GM19468 (cell line): ENCODE data around the gene TMPRSS4.

Experiments used
- ATAC-seq: cut with Tn5 transposase; IDR thresholded peaks from one replicate; pipeline ENCODE4 v1.9.1; 2021; ENCODE audit warnings: mild to moderate bottlenecking, moderate library complexity, moderate number of reproducible peaks; ENCODE audit not compliant: unreplicated experiment; ENCODE audit errors: extremely low read depth

TMPRSS4 gene

DNA sequence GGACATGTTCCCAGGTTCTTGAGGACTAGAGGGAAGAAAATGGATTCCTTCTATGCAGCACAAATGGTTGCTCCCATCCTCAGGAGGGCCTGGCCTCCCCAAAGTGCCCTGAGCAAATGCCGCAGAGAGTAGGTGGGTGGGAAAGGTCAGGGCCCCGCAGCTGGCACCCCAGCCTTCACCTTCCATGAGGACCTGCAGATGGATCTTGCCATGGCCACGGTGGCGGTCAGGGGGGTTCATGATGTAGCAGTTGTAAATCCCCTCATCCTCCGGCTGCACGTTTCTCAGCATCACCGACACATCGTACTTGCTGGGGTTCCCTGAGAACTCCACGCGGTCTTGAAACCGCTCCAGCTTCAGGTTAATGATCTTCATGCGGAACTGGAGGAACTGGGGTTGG lies 91.0 kb downstream of the TMPRSS4 start:
- ATAC-seq: no peak

DNA sequence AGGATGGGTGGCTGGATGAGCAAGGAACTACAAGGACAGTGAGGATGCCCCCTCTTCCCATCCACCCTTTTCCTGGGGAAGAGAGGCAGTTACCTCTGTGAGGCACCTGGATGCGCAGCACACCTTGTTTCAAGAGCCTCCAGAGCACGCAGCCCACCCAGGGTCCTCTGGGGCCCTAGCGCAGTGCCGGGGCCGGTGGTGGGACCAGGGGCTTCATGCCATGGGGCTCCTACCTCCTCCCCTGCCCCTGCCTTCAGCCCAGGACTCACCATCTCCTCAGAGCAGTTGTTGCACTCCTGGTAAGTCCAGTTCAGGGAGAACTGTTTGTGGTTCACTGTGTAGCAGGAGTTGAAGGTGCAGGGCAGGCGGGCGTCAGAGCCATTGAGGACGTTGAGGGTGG lies 91.4 kb downstream of the TMPRSS4 start:
- no peak for ATAC-seq

GRCh38 chr11:118168751-118169150 lies 91.9 kb downstream of the TMPRSS4 start:
- no peak for ATAC-seq

- ATAC-seq: no peak
These were observed 92.6 kb downstream of the TMPRSS4 start for GRCh38 chr11:118169300-118170140.

DNA sequence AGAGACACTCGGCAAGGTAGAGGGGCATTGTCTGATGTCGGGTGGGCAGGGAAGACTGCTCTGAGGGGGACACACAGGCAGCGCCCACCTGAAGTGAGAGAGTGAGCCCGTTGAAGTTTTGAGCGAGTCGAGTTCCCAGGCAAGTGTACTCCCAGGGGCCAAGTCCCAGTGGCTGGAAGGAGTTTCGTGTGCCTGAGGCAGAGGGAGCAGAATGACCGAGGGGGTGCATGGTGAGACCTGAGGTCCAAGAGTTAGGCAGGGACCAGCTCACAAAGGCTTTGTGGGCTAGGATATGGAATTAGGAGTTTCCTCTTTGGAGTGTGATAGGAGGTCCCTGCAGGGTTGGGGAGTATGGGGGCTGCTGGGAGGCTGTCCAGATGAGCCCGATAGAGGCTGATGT lies 93.4 kb downstream of the TMPRSS4 start:
- ATAC-seq: no peak

DNA sequence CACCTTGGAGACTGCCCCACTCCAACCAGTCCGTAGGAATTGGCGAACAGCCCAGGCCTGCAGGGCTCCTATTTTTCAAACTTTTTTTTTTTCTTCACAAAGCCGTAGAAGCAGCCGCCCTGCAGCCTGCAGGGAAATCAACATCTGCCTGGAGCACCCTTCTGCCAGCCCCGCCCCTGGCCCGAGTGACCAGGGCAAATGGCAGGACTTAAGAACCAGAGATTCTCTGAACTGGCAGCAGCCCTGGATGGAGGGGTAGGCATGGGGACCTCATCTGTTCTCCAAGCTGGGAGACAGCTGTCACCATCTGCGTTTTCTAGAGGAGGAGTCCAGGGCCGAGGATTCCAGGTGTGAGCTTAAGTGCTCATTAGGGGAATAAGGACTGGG lies 94.0 kb downstream of the TMPRSS4 start:
- no peak for ATAC-seq
